Testis (tissue), 3 donors: ENCODE measurements around the gene ISLR. TPM values are rescaled to one million over a fixed set of nuclear protein-coding genes. Genes with fewer than 3 reads are reported as not detected.
A peak's percentile ranks its signal among the peaks of the same experiment; 100 is the strongest.

Experiments
- DNase-seq: peaks from one replicate; pipeline ENCODE4 v3.0.0-alpha.2; 2019
- H3K27ac ChIP-seq, 2 donors: fragments of 200-600 bp; sonication (generic); one replicate each; pipeline ENCODE4 v1.5.1; 2019
- H3K27me3 ChIP-seq: fragments of 200-600 bp; sonication (generic); one replicate; pipeline ENCODE4 v1.5.1; 2019
- H3K36me3 ChIP-seq: fragments of 200-600 bp; sonication (generic); one replicate; pipeline ENCODE4 v1.5.1; 2017; ENCODE audit warnings: low read depth; ENCODE audit errors: missing control alignments
- H3K4me1 ChIP-seq: fragments of 200-600 bp; sonication (generic); one replicate; pipeline ENCODE4 v1.5.1; 2019
- H3K4me3 ChIP-seq, 2 donors: fragments of 200-600 bp; sonication (generic); one replicate each; pipeline ENCODE4 v1.5.1; 2017 to 2019
- H3K9me3 ChIP-seq: fragments of 200-600 bp; sonication (generic); one replicate; pipeline ENCODE4 v1.5.1; 2017
- CTCF ChIP-seq, 3 experiments: fragments of 450-650 bp in 2 of 3; fragments of 200-600 bp in 1 of 3; sonication (generic) in 1 of 3; IDR thresholded peaks; one replicate each; pipeline ENCODE4 v1.5.1; 2016 to 2019; ENCODE audit warnings: antibody characterized with exemption in 3 of 3, mild to moderate bottlenecking in 2 of 3, moderate library complexity in 1 of 3
- POLR2A ChIP-seq: fragments of 450-650 bp; IDR thresholded peaks from one replicate; pipeline ENCODE4 v1.6.1; 2017; ENCODE audit warnings: antibody characterized with exemption, mild to moderate bottlenecking, moderate library complexity
- WGBS, 2 donors: methylation state at CpG; one replicate each; pipeline ENCODE4 v1.1.5; 2018; 5-methylcytosine and 5-hydroxymethylcytosine counted together
- intact Hi-C: fragments of 100-400 bp; cut with DNase I; formaldehyde crosslinking; loops from one replicate; pipeline ENCODE4 v1.15.1; 2023; ENCODE audit warnings: low total_unique reads
- polyA plus RNA-seq: library from polyadenylated mRNA; stranded (reverse); fragments of 350-450 nt; fragmentation: Illumina TruSeq; extraction: RNeasy Lipid Tissue Mini Kit (QIAGEN cat#74804); gene quantifications from one replicate; pipeline ENCODE4 v1.2.3, GENCODE V29; 2014; ENCODE audit warnings: low read depth, low replicate concordance; ENCODE audit not compliant: insufficient read depth
- total RNA-seq, 2 donors: library from RNA; depleted of rRNA; stranded (reverse); fragments of >200 nt; gene quantifications; one replicate each; pipeline ENCODE4 v1.2.3, GENCODE V29; 2016

ISLR gene
- total and polyA plus RNA-seq, 3 donors from 2014 or later: 24.0 to 73.7 (median 39.5) TPM

- TF ChIP-seq POLR2A: no peak
- TF ChIP-seq CTCF (IDR thresholded peaks at IDR 0.05): no peak
- Histone ChIP-seq H3K27me3 (no peaks in the 10 kb centered on the region), H3K27ac (no peak overlapping the region), H3K4me1 (peaks cover 8% of the 10 kb centered on the region), H3K36me3 (no peaks in the 10 kb centered on the region), H3K4me3 (no peak overlapping the region), H3K9me3 (no peaks in the 10 kb centered on the region)
- WGBS, 2 donors: 97 to 99% methylated on average over 12 to 13 of the region's 13 CpGs
- no peak for DNase-seq
- intact Hi-C loops: no loop called here
These were observed 21.4 kb downstream of the ISLR start for GRCh38 chr15:74194572-74195559.

GRCh38 chr15:74196175-74196574 lies 22.7 kb downstream of the ISLR start:
- TF ChIP-seq CTCF (IDR thresholded peaks at IDR 0.05) (no peak), POLR2A (no peak)
- Histone ChIP-seq H3K36me3 (no peaks in the 10 kb centered on the region), H3K4me3 (no peak overlapping the region), H3K27me3 (no peaks in the 10 kb centered on the region), H3K27ac (no peak overlapping the region), H3K9me3 (no peaks in the 10 kb centered on the region), H3K4me1 (peaks cover 18% of the 10 kb centered on the region)
- WGBS, 2 donors: 33 to 39% methylated on average over 1 to 7 of the region's 7 CpGs
- DNase-seq: peak; percentile 72
- intact Hi-C loops: no loop called here

- Histone ChIP-seq H3K9me3 (no peaks in the 10 kb centered on the region), H3K27me3 (no peaks in the 10 kb centered on the region), H3K36me3 (no peaks in the 10 kb centered on the region), H3K4me1 (peaks cover 30% of the 10 kb centered on the region), H3K27ac (no peak overlapping the region), H3K4me3 (no peak overlapping the region)
- TF ChIP-seq CTCF (IDR thresholded peaks at IDR 0.05) (no peak), POLR2A (no peak)
- WGBS, 2 donors: 99 to 100% methylated on average over 4 to 9 of the region's 9 CpGs
- DNase-seq: no peak
- intact Hi-C loops: no loop called here
These were observed 23.9 kb downstream of the ISLR start for GRCh38 chr15:74197176-74197965.

GRCh38 chr15:74199297-74199652 lies 25.8 kb downstream of the ISLR start:
- Histone ChIP-seq H3K4me3 (no peak overlapping the region), H3K9me3 (no peaks in the 10 kb centered on the region), H3K36me3 (no peaks in the 10 kb centered on the region), H3K27ac (no peak overlapping the region), H3K27me3 (no peaks in the 10 kb centered on the region), H3K4me1 (peaks cover 49% of the 10 kb centered on the region)
- no peak for DNase-seq
- TF ChIP-seq CTCF (IDR thresholded peaks at IDR 0.05): no peak
- TF ChIP-seq POLR2A: no peak
- intact Hi-C loops: no loop called here
- 85 to 96% methylated on average over 4 to 6 of the region's 6 CpGs for WGBS, 2 donors
